ENCODE results near the gene CDH24. TPM values are rescaled to one million over a fixed set of nuclear protein-coding genes. Genes with fewer than 3 reads are reported as not detected.
"Not testable (repeated sequence)": the region's sequence is repeated elsewhere in the genome, so short reads cannot be mapped to it uniquely, and the experiment has no call there.

Gene CDH24
- total RNA-seq, 2 experiments from 2014 or later = 0.51 to 1.5 TPM

GRCh38 chr14:23015618-23016017, 41.7 kb downstream of the CDH24 start:
- no peak overlapping the region for H3K4me2 ChIP-seq (ENCODE audit: low read length)
- H2AFZ ChIP-seq (ENCODE audit: low read length) = no peak overlapping the region
- H3K27ac ChIP-seq (ENCODE audit: low read depth, low read length, poor library complexity, severe bottlenecking) = no peak overlapping the region
- no peak overlapping the region for H3K4me3 ChIP-seq (ENCODE audit: low read depth, low read length, poor library complexity, severe bottlenecking)
- peaks cover under 1% of the 10 kb centered on the region for H3K4me1 ChIP-seq (ENCODE audit: insufficient read depth, low read length, poor library complexity, severe bottlenecking)
- no peaks in the 10 kb centered on the region for H3K9me3 ChIP-seq (ENCODE audit: low read length)
- intact Hi-C loops (cut with micrococcal nuclease; ENCODE audit: unreplicated experiment) = no loop called here
- no peaks in the 10 kb centered on the region for H3K9me2 ChIP-seq (ENCODE audit: insufficient read depth, low read length)
- H3K36me3 ChIP-seq (ENCODE audit: insufficient read depth, low read length) = no peaks in the 10 kb centered on the region
- DNase-seq (ENCODE audit: low spot score) = no peak
- ChIA-PET POLR2A (interaction anchor here (1.7 to 2.6 kb wide), 2 partner anchors 9 kb away, joined by 5 to 8 read pairs; no protein-coding TSS in a partner anchor), CTCF (ENCODE audit: unreplicated experiment) (interaction anchor here (1.6 kb wide), 1 partner anchor 9 kb away, joined by 4 read pairs; no protein-coding TSS in a partner anchor)
- TF ChIP-seq EZH2phosphoT487 (IDR thresholded peaks at IDR 0.05; ENCODE audit: borderline replicate concordance, low read depth, low read length) (no peak), CTCF (conservative IDR thresholded peaks at IDR 0.05; ENCODE audit: low read length) (no peak)
- H3K79me2 ChIP-seq (ENCODE audit: insufficient read depth, low read depth, low read length) = no peaks in the 10 kb centered on the region
- no peaks in the 10 kb centered on the region for H4K20me1 ChIP-seq (ENCODE audit: insufficient read depth, low read length)
- BruUV-seq (replicated peaks) = no TSS peak

GRCh38 chr14:23013749-23014054, 43.6 kb downstream of the CDH24 start:
- H3K4me1 ChIP-seq (ENCODE audit: insufficient read depth, low read length, poor library complexity, severe bottlenecking) = peaks cover 15% of the 10 kb centered on the region
- H3K4me2 ChIP-seq (ENCODE audit: low read length); H3K4me3 ChIP-seq (ENCODE audit: low read depth, low read length, poor library complexity, severe bottlenecking); BruUV-seq (replicated peaks); H3K79me2 ChIP-seq (ENCODE audit: insufficient read depth, low read depth, low read length); H3K9me2 ChIP-seq (ENCODE audit: insufficient read depth, low read length); CTCF ChIA-PET (ENCODE audit: unreplicated experiment); H2AFZ ChIP-seq (ENCODE audit: low read length); H3K9me3 ChIP-seq (ENCODE audit: low read length); H3K36me3 ChIP-seq (ENCODE audit: insufficient read depth, low read length); DNase-seq (ENCODE audit: low spot score); H3K27ac ChIP-seq (ENCODE audit: low read depth, low read length, poor library complexity, severe bottlenecking); H4K20me1 ChIP-seq (ENCODE audit: insufficient read depth, low read length); intact Hi-C loops (cut with micrococcal nuclease; ENCODE audit: unreplicated experiment): not testable (repeated sequence)
- POLR2A ChIA-PET = interaction anchor here (0.8 kb wide), 1 partner anchor 448 kb away, joined by 4 read pairs; no protein-coding TSS in a partner anchor

- Histone ChIP-seq H3K4me3 (ENCODE audit: low read depth, low read length, poor library complexity, severe bottlenecking) (no peak overlapping the region), H3K4me1 (ENCODE audit: insufficient read depth, low read length, poor library complexity, severe bottlenecking) (peaks cover 20% of the 10 kb centered on the region), H3K79me2 (ENCODE audit: insufficient read depth, low read depth, low read length) (peaks cover 11% of the 10 kb centered on the region; the same call in 1 of the 2 replicates), H2AFZ (ENCODE audit: low read length) (peak overlapping the region; percentile 10; the same call in 1 of the 2 replicates), H3K36me3 (ENCODE audit: insufficient read depth, low read length) (no peaks in the 10 kb centered on the region), H3K27ac (ENCODE audit: low read depth, low read length, poor library complexity, severe bottlenecking) (no peak overlapping the region), H3K9me2 (ENCODE audit: insufficient read depth, low read length) (no peaks in the 10 kb centered on the region), H3K4me2 (ENCODE audit: low read length) (no peak overlapping the region), H4K20me1 (ENCODE audit: insufficient read depth, low read length) (no peaks in the 10 kb centered on the region), H3K9me3 (ENCODE audit: low read length) (no peaks in the 10 kb centered on the region)
- intact Hi-C loops (cut with micrococcal nuclease; ENCODE audit: unreplicated experiment) = no loop called here
- TF ChIP-seq CTCF (conservative IDR thresholded peaks at IDR 0.05; ENCODE audit: low read length) (no peak), EZH2phosphoT487 (IDR thresholded peaks at IDR 0.05; ENCODE audit: borderline replicate concordance, low read depth, low read length) (no peak)
- BruUV-seq (replicated peaks) = no TSS peak
- no peak for DNase-seq (ENCODE audit: low spot score)
- ChIA-PET POLR2A (interaction anchor here (0.8 kb wide), 1 partner anchor 447 kb away, joined by 4 read pairs; no protein-coding TSS in a partner anchor), CTCF (ENCODE audit: unreplicated experiment) (interaction anchor here (1.5 kb wide), 1 partner anchor 27 kb away, joined by 3 read pairs; no protein-coding TSS in a partner anchor)
Measured at GRCh38 chr14:23013054-23013748, 44.1 kb downstream of the CDH24 start.

Measured in OCI-LY7 (cell line).